ENCODE data around the gene SEPTIN10. TPM values are rescaled to one million over a fixed set of nuclear protein-coding genes. Genes with fewer than 3 reads are reported as not detected.

SEPTIN10 gene
- total RNA-seq, 1 experiment from 2014 or later, result 57.5 TPM

DNA sequence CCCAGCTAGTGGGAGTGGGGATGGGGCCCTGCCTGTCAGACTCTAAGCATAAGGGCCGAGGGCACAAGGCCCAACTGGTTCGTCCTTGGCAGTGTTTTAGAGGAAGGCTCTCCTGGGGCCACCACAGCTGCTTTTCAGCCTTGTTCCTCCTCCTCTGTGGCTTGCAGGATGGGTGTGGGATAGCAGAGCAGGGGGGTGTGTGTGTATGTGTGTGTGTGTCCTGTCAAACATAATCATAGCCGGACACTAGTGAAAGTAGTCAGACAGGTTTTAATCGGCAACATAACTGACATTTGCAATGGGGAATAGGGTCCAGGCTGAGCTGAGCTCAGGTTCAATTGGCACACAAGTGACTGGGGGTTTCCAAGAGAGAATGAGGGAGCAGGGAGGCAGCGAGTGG is 114.2 kb downstream of the SEPTIN10 start:
- DNase-seq, result no peak
- H3K4me3 ChIP-seq (ENCODE audit: insufficient read depth, low read depth, low read length), result no peak overlapping the region
- H3K36me3 ChIP-seq (replicated peaks; ENCODE audit: control insufficient read depth, insufficient read depth, low read length), result no peaks in the 10 kb centered on the region
- no peaks in the 10 kb centered on the region for H3K27me3 ChIP-seq (ENCODE audit: control insufficient read depth, insufficient read depth, low read length)

- no peak for DNase-seq
- Histone ChIP-seq H3K36me3 (replicated peaks; ENCODE audit: control insufficient read depth, insufficient read depth, low read length) (no peaks in the 10 kb centered on the region), H3K27me3 (ENCODE audit: control insufficient read depth, insufficient read depth, low read length) (no peaks in the 10 kb centered on the region), H3K4me3 (ENCODE audit: insufficient read depth, low read depth, low read length) (no peak overlapping the region)
These were observed 114.9 kb downstream of the SEPTIN10 start for GRCh38 chr2:109498906-109499305.

GRCh38 chr2:109497911-109498870 is 115.6 kb downstream of the SEPTIN10 start:
- no peaks in the 10 kb centered on the region for H3K36me3 ChIP-seq (replicated peaks; ENCODE audit: control insufficient read depth, insufficient read depth, low read length)
- DNase-seq, result no peak
- no peaks in the 10 kb centered on the region for H3K27me3 ChIP-seq (ENCODE audit: control insufficient read depth, insufficient read depth, low read length)
- H3K4me3 ChIP-seq (ENCODE audit: insufficient read depth, low read depth, low read length), result no peak overlapping the region

DNA sequence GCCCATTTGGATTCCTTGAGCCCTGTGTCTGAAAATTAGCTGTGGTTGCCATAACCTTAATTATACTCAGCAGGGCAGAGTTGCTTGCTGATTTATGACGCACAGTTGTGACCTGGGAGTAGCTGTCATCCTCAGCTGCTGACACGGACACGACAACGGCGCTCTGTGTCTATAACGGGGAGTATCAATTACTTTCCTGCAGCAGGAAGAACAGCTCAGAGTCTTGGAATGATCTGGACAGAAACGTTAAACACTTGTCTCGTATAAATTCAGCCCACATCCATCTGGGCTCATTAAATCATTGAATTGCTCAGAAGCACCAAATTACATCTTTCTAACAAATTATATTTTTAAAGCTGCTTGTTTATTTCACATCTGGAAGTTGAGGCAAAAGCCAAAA is 116.3 kb downstream of the SEPTIN10 start:
- DNase-seq, result no peak
- H3K27me3 ChIP-seq (ENCODE audit: control insufficient read depth, insufficient read depth, low read length), result no peaks in the 10 kb centered on the region
- no peaks in the 10 kb centered on the region for H3K36me3 ChIP-seq (replicated peaks; ENCODE audit: control insufficient read depth, insufficient read depth, low read length)
- no peak overlapping the region for H3K4me3 ChIP-seq (ENCODE audit: insufficient read depth, low read depth, low read length)

- Histone ChIP-seq H3K4me3 (ENCODE audit: insufficient read depth, low read depth, low read length) (no peak overlapping the region), H3K27me3 (ENCODE audit: control insufficient read depth, insufficient read depth, low read length) (no peaks in the 10 kb centered on the region), H3K36me3 (replicated peaks; ENCODE audit: control insufficient read depth, insufficient read depth, low read length) (no peaks in the 10 kb centered on the region)
- no peak for DNase-seq
These were observed 119.4 kb downstream of the SEPTIN10 start for GRCh38 chr2:109494351-109494750.

GRCh38 chr2:109493176-109493935 is 120.4 kb downstream of the SEPTIN10 start:
- Histone ChIP-seq H3K36me3 (replicated peaks; ENCODE audit: control insufficient read depth, insufficient read depth, low read length) (no peaks in the 10 kb centered on the region), H3K4me3 (ENCODE audit: insufficient read depth, low read depth, low read length) (no peak overlapping the region), H3K27me3 (ENCODE audit: control insufficient read depth, insufficient read depth, low read length) (no peaks in the 10 kb centered on the region)
- no peak for DNase-seq

Other genes with a start within 250 kb of the SEPTIN10 start
- gene SOWAHC, start 398 bp upstream of the SEPTIN10 start, total RNA-seq (2014; rRNA removed; shearing (Covaris generic)), result 20.1 and 27.1 TPM in 2 replicates
- 18.4 and 18.6 TPM in 2 replicates for gene RGPD5, start 180.3 kb upstream of the SEPTIN10 start, total RNA-seq (2014; rRNA removed; shearing (Covaris generic))

Data from H7 (cell line).